Omental fat pad (tissue), 4 donors: ENCODE measurements around the gene ADCY3. TPM values are rescaled to one million over a fixed set of nuclear protein-coding genes. Genes with fewer than 3 reads are reported as not detected.

Source experiments
- ATAC-seq: fragments of 150-250 bp; one replicate; pipeline ENCODE4 v1.9.1; 2016; ENCODE audit warnings: mild to moderate bottlenecking, moderate library complexity; ENCODE audit not compliant: low FRiP score
- DNase-seq: peaks from one replicate; pipeline ENCODE4 v3.0.0-alpha.2; 2019; ENCODE audit warnings: low spot score
- total RNA-seq, 4 donors: library from RNA; depleted of rRNA; stranded (reverse); fragments of >200 nt; gene quantifications; one replicate each; pipeline ENCODE4 v1.1.0, GENCODE V29; 2016
- TF ChIP-seq, protein P1 (sequence below), 3 donors: fragments of 450-650 bp; IDR thresholded peaks; one replicate each; pipeline ENCODE4 v1.5.1; 2016 to 2017; ENCODE audit warnings: antibody characterized with exemption in 3 of 3, mild to moderate bottlenecking in 3 of 3, moderate library complexity in 2 of 3

ADCY3 gene
- total RNA-seq, 4 donors from 2014 or later: 74.5 to 116 (median 95.1) TPM

DNA sequence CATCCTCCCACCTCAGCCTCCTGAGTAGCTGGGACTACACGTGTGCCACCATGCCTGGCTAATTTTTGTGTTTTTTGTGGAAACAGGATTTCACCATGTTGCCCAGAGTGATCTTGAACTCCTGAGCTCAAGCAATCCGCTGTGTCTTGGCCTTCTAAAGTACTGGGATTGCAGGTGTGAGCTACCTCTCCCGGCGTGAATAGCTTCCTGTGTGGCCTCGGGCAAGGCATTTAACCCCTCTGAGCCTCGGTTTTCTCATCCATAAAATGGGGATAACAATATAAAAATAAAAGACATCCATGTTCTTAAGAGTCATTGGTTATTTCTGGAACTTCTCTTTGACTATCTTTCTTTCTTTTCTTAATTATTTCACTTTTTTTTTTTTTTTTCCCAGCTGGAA is 19.3 kb upstream of the ADCY3 start:
- ATAC-seq (no peak), DNase-seq (no peak)
- TF ChIP-seq, protein P1, sequence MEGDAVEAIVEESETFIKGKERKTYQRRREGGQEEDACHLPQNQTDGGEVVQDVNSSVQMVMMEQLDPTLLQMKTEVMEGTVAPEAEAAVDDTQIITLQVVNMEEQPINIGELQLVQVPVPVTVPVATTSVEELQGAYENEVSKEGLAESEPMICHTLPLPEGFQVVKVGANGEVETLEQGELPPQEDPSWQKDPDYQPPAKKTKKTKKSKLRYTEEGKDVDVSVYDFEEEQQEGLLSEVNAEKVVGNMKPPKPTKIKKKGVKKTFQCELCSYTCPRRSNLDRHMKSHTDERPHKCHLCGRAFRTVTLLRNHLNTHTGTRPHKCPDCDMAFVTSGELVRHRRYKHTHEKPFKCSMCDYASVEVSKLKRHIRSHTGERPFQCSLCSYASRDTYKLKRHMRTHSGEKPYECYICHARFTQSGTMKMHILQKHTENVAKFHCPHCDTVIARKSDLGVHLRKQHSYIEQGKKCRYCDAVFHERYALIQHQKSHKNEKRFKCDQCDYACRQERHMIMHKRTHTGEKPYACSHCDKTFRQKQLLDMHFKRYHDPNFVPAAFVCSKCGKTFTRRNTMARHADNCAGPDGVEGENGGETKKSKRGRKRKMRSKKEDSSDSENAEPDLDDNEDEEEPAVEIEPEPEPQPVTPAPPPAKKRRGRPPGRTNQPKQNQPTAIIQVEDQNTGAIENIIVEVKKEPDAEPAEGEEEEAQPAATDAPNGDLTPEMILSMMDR (IDR thresholded peaks at IDR 0.05): no peak

GRCh38 chr2:24937236-24937635 is 17.2 kb upstream of the ADCY3 start:
- ATAC-seq: no peak
- no peak for DNase-seq
- TF ChIP-seq, protein P1 (IDR thresholded peaks at IDR 0.05): no peak

GRCh38 chr2:24935145-24935544 is 15.1 kb upstream of the ADCY3 start:
- no peak for ATAC-seq
- DNase-seq: no peak
- TF ChIP-seq, protein P1 (IDR thresholded peaks at IDR 0.05): no peak

DNA sequence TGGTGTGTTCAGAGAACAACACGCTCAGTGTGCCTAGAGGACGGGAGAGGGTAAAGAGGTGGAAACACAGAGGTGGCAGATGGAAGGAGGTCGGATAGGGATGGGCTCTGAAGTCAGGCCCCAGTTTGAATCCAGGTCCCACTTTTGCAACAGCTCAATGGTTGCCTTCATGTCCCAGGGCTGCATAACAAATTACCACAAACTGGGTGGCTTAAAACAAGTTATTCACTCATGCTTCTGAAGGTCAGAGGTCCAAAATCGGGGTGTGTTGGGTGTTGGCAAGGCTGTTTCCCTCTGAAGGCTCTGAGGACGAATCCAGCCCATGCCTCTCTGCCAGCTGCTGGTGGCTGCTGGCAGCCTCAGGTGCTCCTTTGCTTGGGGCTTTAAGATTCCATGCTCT is 12.7 kb upstream of the ADCY3 start:
- no peak for ATAC-seq
- TF ChIP-seq, protein P1 (IDR thresholded peaks at IDR 0.05): no peak
- DNase-seq: no peak

GRCh38 chr2:24930768-24931167 is 10.7 kb upstream of the ADCY3 start:
- no peak for DNase-seq
- TF ChIP-seq, protein P1 (IDR thresholded peaks at IDR 0.05): no peak
- ATAC-seq: no peak

DNA sequence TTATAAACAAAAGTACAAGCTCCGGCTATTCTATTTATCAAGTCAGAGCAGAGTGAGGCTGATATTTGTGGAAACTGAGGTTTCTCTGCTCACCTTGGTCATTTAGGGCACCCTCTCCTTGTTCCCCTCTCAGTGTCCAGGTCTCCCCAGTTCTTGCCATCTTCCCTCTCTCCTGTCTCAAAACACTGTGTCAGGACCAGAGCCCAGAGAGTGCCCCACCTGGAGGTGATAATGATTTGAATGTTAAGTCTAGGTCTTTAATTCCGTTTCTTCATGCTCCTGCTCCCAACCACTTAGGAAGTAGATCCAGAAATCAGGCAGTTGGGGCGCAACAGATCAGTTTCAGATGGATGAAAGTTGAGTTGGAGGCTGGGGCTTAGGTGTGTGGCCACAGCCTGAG is 9.2 kb upstream of the ADCY3 start:
- DNase-seq: no peak
- no peak for ATAC-seq
- TF ChIP-seq, protein P1 (IDR thresholded peaks at IDR 0.05): no peak

GRCh38 chr2:24928036-24928435 is 8.0 kb upstream of the ADCY3 start:
- DNase-seq (no peak), ATAC-seq (no peak)
- TF ChIP-seq, protein P1 (IDR thresholded peaks at IDR 0.05): no peak
